Measurements from ENCODE around the gene XIRP1.

XIRP1 gene

DNA sequence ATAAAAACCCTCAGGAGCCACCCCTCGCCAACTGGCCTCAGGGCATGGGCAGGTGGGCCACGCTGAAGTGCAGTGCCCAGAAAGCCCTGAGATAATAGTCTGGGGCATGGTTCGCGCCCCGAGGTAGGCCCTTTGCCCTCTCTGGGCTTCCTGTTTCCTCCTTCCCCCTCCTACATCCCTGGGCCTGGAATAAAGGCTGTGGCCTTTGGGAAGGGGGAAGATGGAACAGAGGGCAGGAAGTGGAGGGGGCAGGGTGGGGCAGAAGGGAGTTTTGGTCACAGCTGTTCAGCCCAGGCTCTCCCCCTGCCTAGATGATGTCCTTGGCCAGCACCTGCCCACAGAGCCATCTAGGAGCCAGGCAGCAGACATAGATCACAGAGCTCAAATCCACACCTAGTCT lies 50.3 kb downstream of the XIRP1 start:
- TF ChIP-seq, protein P1, sequence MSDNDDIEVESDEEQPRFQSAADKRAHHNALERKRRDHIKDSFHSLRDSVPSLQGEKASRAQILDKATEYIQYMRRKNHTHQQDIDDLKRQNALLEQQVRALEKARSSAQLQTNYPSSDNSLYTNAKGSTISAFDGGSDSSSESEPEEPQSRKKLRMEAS (IDR thresholded peaks at IDR 0.05) = 0 out of 2 replicates have a peak, but pooled peaks have one; percentile 4
- TF ChIP-seq EP300 (IDR thresholded peaks at IDR 0.05; ENCODE audit: borderline replicate concordance) = no peak

DNA sequence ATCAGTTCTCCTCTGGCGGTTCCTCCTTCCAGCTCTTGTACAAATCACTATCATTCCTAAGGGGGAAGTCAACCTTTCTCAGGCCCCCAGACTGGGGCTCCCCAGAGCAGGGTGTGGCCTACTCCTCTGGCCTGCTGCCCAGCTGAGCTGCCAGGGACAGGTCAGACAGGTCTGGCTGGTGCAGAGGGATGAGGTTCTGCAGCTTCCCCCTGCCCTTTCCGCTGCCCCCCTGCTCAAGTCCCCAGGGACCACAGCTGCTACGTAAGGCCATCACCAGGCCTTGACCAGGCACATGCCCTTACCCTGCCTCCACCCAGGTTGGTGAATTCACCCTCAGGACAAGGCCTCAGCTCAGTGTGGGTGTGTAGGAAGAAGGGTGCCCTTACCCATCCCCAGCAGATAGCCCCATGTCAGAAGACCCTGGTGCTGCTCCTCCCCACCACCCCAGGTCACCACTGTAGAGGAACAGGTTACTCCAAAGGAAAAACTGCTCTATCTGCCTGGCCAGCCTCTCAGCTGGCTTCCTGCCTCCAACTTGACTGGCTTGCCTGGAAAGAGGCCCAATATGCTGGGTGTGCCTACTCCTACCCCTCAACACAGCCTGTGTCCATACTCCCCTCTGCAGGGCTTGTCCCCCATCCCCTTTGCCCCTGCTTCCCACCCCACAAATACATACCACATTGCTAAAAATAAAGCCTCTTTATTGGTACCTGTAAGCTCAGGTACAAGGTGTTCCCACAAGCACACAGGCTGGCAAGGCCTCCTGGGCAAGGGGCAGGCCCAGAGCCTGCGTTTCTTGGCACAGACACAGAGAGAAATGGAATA lies 51.0 kb downstream of the XIRP1 start:
- TF ChIP-seq ZBTB7A (IDR thresholded peaks at IDR 0.05; ENCODE audit: low read depth) = peak; percentile 99
- peak; percentile 84 for TF ChIP-seq EP300 (IDR thresholded peaks at IDR 0.05; ENCODE audit: borderline replicate concordance)
- TF ChIP-seq FOXM1 (IDR thresholded peaks at IDR 0.05; ENCODE audit: borderline replicate concordance, low read depth) = 0 out of 2 replicates have a peak, but pooled peaks have one; percentile 42
- TF ChIP-seq TEAD4 (IDR thresholded peaks at IDR 0.05) = peak; percentile 87
- TF ChIP-seq NFIC (IDR thresholded peaks at IDR 0.05) = peak; percentile 99
- no peak for TF ChIP-seq EGR1 (IDR thresholded peaks at IDR 0.05)
- TF ChIP-seq CREB1 (IDR thresholded peaks at IDR 0.05; ENCODE audit: low read depth) = no peak
- TF ChIP-seq, protein P2, sequence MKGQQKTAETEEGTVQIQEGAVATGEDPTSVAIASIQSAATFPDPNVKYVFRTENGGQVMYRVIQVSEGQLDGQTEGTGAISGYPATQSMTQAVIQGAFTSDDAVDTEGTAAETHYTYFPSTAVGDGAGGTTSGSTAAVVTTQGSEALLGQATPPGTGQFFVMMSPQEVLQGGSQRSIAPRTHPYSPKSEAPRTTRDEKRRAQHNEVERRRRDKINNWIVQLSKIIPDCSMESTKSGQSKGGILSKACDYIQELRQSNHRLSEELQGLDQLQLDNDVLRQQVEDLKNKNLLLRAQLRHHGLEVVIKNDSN (IDR thresholded peaks at IDR 0.05) = no peak
- TF ChIP-seq YY1 (IDR thresholded peaks at IDR 0.05; ENCODE audit: low read depth) = peak; percentile 67
- TF ChIP-seq, protein P3, sequence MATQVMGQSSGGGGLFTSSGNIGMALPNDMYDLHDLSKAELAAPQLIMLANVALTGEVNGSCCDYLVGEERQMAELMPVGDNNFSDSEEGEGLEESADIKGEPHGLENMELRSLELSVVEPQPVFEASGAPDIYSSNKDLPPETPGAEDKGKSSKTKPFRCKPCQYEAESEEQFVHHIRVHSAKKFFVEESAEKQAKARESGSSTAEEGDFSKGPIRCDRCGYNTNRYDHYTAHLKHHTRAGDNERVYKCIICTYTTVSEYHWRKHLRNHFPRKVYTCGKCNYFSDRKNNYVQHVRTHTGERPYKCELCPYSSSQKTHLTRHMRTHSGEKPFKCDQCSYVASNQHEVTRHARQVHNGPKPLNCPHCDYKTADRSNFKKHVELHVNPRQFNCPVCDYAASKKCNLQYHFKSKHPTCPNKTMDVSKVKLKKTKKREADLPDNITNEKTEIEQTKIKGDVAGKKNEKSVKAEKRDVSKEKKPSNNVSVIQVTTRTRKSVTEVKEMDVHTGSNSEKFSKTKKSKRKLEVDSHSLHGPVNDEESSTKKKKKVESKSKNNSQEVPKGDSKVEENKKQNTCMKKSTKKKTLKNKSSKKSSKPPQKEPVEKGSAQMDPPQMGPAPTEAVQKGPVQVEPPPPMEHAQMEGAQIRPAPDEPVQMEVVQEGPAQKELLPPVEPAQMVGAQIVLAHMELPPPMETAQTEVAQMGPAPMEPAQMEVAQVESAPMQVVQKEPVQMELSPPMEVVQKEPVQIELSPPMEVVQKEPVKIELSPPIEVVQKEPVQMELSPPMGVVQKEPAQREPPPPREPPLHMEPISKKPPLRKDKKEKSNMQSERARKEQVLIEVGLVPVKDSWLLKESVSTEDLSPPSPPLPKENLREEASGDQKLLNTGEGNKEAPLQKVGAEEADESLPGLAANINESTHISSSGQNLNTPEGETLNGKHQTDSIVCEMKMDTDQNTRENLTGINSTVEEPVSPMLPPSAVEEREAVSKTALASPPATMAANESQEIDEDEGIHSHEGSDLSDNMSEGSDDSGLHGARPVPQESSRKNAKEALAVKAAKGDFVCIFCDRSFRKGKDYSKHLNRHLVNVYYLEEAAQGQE (IDR thresholded peaks at IDR 0.05; ENCODE audit: low read depth) = no peak
- TF ChIP-seq, protein P1 (IDR thresholded peaks at IDR 0.05) = peak; percentile 62
- TF ChIP-seq TAF1 (IDR thresholded peaks at IDR 0.05; ENCODE audit: low read depth) = no peak
- peak; percentile 90 for TF ChIP-seq TCF12 (IDR thresholded peaks at IDR 0.05; ENCODE audit: low read depth)
- no peak for TF ChIP-seq RAD21 (IDR thresholded peaks at IDR 0.05; ENCODE audit: low read depth)
- no peak for TF ChIP-seq CEBPB (IDR thresholded peaks at IDR 0.05)

DNA sequence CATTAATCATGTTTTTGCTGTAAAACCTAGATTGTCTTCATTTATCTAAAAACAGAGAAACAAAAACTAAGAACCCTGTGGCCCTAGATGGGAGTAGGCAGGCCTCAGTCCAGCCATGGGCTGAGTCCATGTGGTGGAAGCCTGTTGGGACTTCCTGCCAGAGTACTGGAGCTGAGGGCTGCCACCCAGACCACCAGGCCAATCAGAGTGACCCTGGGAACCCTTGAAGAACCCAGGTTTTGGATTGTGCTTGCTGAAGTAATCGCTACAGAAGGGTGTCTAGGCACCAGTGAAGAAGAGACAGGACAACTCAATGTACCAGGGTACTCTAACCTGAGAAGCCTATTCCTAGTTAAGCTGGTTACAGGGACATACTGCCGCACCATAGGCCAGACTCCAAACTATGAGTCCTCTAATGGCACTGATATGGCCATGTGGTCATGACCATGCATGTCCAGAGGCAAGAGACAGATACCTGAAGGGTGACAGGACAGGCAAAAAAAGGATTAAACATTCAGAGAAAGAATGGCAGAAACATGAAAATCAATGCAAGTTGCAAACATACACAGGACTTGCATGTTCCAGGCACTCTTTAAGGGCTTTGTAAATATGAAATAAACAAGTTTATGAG lies 51.9 kb downstream of the XIRP1 start:
- no peak for TF ChIP-seq TAF1 (IDR thresholded peaks at IDR 0.05; ENCODE audit: low read depth)
- TF ChIP-seq NFIC (IDR thresholded peaks at IDR 0.05) = no peak
- no peak for TF ChIP-seq TEAD4 (IDR thresholded peaks at IDR 0.05)
- TF ChIP-seq, protein P3 (IDR thresholded peaks at IDR 0.05; ENCODE audit: low read depth) = no peak
- TF ChIP-seq FOXM1 (IDR thresholded peaks at IDR 0.05; ENCODE audit: borderline replicate concordance, low read depth) = no peak
- no peak for TF ChIP-seq RAD21 (IDR thresholded peaks at IDR 0.05; ENCODE audit: low read depth)
- no peak for TF ChIP-seq CEBPB (IDR thresholded peaks at IDR 0.05)
- TF ChIP-seq YY1 (IDR thresholded peaks at IDR 0.05; ENCODE audit: low read depth) = no peak
- TF ChIP-seq, protein P1 (IDR thresholded peaks at IDR 0.05) = no peak; the same call in 1 of the 2 replicates
- TF ChIP-seq EGR1 (IDR thresholded peaks at IDR 0.05) = no peak
- TF ChIP-seq ZBTB7A (IDR thresholded peaks at IDR 0.05; ENCODE audit: low read depth) = no peak
- TF ChIP-seq EP300 (IDR thresholded peaks at IDR 0.05; ENCODE audit: borderline replicate concordance) = no peak
- TF ChIP-seq TCF12 (IDR thresholded peaks at IDR 0.05; ENCODE audit: low read depth) = no peak
- TF ChIP-seq, protein P2 (IDR thresholded peaks at IDR 0.05) = no peak
- TF ChIP-seq CREB1 (IDR thresholded peaks at IDR 0.05; ENCODE audit: low read depth) = no peak

DNA sequence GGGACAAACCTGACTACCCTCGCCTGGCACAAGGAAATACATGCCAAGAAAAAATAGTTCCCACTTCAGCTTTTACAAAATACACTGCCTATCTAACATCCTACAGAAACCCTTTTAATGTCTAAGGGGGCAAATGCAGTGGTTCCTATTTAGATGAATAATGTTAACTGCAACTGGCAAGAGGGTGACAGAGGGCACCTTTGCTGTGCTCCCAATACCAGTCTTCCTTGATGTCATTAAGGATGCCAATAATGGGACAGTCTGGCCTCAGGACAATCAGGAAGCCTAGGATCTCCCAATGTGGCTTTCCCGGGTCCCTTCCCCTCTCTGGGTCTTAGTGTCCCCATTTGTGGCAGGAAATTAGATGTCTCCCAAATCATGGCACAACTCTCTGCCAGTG lies 53.0 kb downstream of the XIRP1 start:
- no peak for TF ChIP-seq RAD21 (IDR thresholded peaks at IDR 0.05; ENCODE audit: low read depth)
- no peak for TF ChIP-seq CEBPB (IDR thresholded peaks at IDR 0.05)
- TF ChIP-seq CREB1 (IDR thresholded peaks at IDR 0.05; ENCODE audit: low read depth) = no peak
- TF ChIP-seq, protein P2 (IDR thresholded peaks at IDR 0.05) = no peak
- no peak for TF ChIP-seq TCF12 (IDR thresholded peaks at IDR 0.05; ENCODE audit: low read depth)
- TF ChIP-seq NFIC (IDR thresholded peaks at IDR 0.05) = no peak
- no peak for TF ChIP-seq FOXM1 (IDR thresholded peaks at IDR 0.05; ENCODE audit: borderline replicate concordance, low read depth)
- no peak for TF ChIP-seq EP300 (IDR thresholded peaks at IDR 0.05; ENCODE audit: borderline replicate concordance)
- TF ChIP-seq TEAD4 (IDR thresholded peaks at IDR 0.05) = no peak
